Esophagus squamous epithelium (tissue), 4 donors: ENCODE results near the gene ST3GAL3.

ENCODE experiments used
- CTCF ChIP-seq, 6 experiments: fragments of 450-650 bp in 4 of 6; fragments of 200-600 bp in 2 of 6; sonication (generic) in 2 of 6; IDR thresholded peaks; one replicate each; pipeline ENCODE4 v1.5.1; 2016 to 2019; ENCODE audit warnings: antibody characterized with exemption in 6 of 6, mild to moderate bottlenecking in 4 of 6, moderate library complexity in 4 of 6
- POLR2A ChIP-seq, 4 donors: fragments of 450-650 bp; IDR thresholded peaks; one replicate each; pipeline ENCODE4 v1.6.1; 2017; ENCODE audit warnings: antibody characterized with exemption in 4 of 4, mild to moderate bottlenecking in 4 of 4, moderate library complexity in 3 of 4

DNA sequence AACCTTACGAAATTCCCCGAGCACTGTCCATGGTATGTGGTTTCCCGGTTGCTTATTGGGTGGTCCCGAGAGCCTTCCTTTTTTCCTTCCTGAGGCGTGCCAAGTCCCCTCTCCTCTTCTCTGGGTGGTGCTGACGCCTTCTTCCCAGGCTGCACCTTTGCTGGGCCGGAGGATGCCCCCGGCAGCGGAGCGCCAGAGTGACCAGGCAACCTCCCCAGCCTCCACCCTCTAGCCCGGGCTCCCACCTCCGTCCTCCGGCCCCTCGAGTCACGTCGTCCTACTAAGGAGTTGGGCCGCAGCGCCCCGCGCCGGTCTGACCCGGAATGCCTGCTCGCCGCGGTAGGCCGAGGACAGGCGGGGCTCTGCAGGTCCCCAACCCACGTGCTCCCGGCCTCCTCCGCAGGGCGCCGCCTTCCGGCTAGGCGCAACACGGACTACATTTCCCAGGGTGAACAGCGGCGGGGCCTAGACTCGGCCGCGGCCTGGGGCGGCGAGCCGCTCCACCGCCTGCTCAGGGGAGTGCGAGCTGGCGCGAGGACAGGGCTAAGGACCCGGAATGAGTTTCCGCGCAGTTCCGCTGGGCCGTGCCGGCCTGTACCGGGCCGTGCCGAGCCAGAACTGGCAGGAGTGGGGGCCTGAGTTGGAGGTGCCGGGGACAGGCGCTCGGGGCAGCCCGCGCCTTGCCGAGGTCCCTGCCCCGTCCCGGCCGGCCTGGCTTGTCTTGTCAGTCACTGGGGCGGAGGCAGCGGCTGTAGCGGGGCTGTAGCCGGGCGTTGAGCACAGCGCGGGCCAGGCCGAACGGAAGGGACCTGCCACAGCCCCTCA, 239.1 kb downstream of the ST3GAL3 start, which contains the start of gene IPO13:
- TF ChIP-seq CTCF (IDR thresholded peaks at IDR 0.05), result peak; percentile 69 to 94 (median 84)
- TF ChIP-seq POLR2A (IDR thresholded peaks at IDR 0.05), result peak in 2 of 4 donors; percentile 66 to 79
